Measurements from ENCODE around the gene CCDC178.

- TF ChIP-seq FOXK2 (IDR thresholded peaks at IDR 0.05) = no peak
- no peak for TF ChIP-seq ARNT (IDR thresholded peaks at IDR 0.05)
- no peak for TF ChIP-seq L3MBTL2 (conservative IDR thresholded peaks at IDR 0.05)
- no peak for TF ChIP-seq FOXM1 (IDR thresholded peaks at IDR 0.05; ENCODE audit: borderline replicate concordance)
These were observed 136.2 kb downstream of the CCDC178 start for GRCh38 chr18:33304277-33304676.

Measured in HEK293T (cell line).